Endodermal cell (in vitro differentiated cells): ENCODE results near the gene SPON1. TPM values are rescaled to one million over a fixed set of nuclear protein-coding genes. Genes with fewer than 3 reads are reported as not detected.

Experiments
- DNase-seq: peaks from one replicate; pipeline ENCODE4 v3.0.0-alpha.2; 2017
- H3K27ac ChIP-seq: 2 replicates; pipeline ENCODE4 v1.5.1; 2013; ENCODE audit warnings: mild to moderate bottlenecking, low read depth, low read length, moderate library complexity
- H3K27me3 ChIP-seq: 2 replicates; pipeline ENCODE4 v1.6.1; 2013; ENCODE audit warnings: mild to moderate bottlenecking, low read length, moderate library complexity; ENCODE audit not compliant: insufficient read depth, control insufficient read depth, poor library complexity, severe bottlenecking
- H3K36me3 ChIP-seq: 2 replicates; pipeline ENCODE4 v1.7.0; 2013; ENCODE audit warnings: mild to moderate bottlenecking, low read length, moderate library complexity; ENCODE audit not compliant: control insufficient read depth, insufficient read depth
- H3K4me1 ChIP-seq: one replicate; pipeline ENCODE4 v1.7.0; 2013; ENCODE audit warnings: low read length; ENCODE audit not compliant: control insufficient read depth, insufficient read depth
- H3K4me3 ChIP-seq: 2 replicates; pipeline ENCODE4 v1.5.1; 2013; ENCODE audit warnings: mild to moderate bottlenecking, low read length, moderate library complexity
- H3K9ac ChIP-seq: 2 replicates; pipeline ENCODE4 v1.6.1; 2013; ENCODE audit warnings: mild to moderate bottlenecking, low read length, moderate library complexity; ENCODE audit not compliant: poor library complexity, severe bottlenecking; ENCODE audit errors: extremely low read depth
- H3K9me3 ChIP-seq: 2 replicates; pipeline ENCODE4 v1.6.1; 2013; ENCODE audit warnings: mild to moderate bottlenecking, low read length, moderate library complexity; ENCODE audit not compliant: control insufficient read depth
- H3K27ac Mint-ChIP-seq: 2 replicates; pipeline ENCODE4 v1.8.0; 2020; ENCODE audit warnings: mixed read lengths
- H3K27me3 Mint-ChIP-seq: 2 replicates; pipeline ENCODE4 v1.8.0; 2021; ENCODE audit warnings: mild to moderate bottlenecking, mixed read lengths; ENCODE audit not compliant: insufficient read depth
- H3K36me3 Mint-ChIP-seq: 2 replicates; pipeline ENCODE4 v1.8.0; 2020; ENCODE audit warnings: low read depth, mixed read lengths
- H3K4me1 Mint-ChIP-seq: 2 replicates; pipeline ENCODE4 v1.8.0; 2020; ENCODE audit warnings: mixed read lengths
- H3K4me3 Mint-ChIP-seq: 2 replicates; pipeline ENCODE4 v1.8.0; 2020; ENCODE audit warnings: mild to moderate bottlenecking, moderate library complexity, mixed read lengths
- H3K9me3 Mint-ChIP-seq: 2 replicates; pipeline ENCODE4 v1.8.0; 2020; ENCODE audit warnings: mild to moderate bottlenecking, mixed read lengths
- CTCF ChIP-seq: fragments of 200-600 bp; sonication (generic); conservative IDR thresholded peaks from 2 replicates; pipeline ENCODE4 v1.5.0; 2021; ENCODE audit warnings: antibody characterized with exemption, mild to moderate bottlenecking
- WGBS, 2 experiments: methylation state at CpG; one replicate each; pipeline versions ENCODE4 v1.1.5 to v1.1.7; 2013; ENCODE audit warnings: missing lambda C conversion rate in 2 of 2, mixed read lengths in 1 of 2; ENCODE audit not compliant: insufficient coverage in 1 of 2, insufficient read length in 1 of 2; 5-methylcytosine and 5-hydroxymethylcytosine counted together
- total RNA-seq, 2 donors: library from RNA; stranded (reverse); fragmentation: NEBNext Ultra II Directional in 1 of 2; extraction: Animal tissue kit (Norgen Biotek cat#: 25700) in 1 of 2; gene quantifications; 2 replicates in 1 of 2; 3 replicates in 1 of 2; pipeline ENCODE4 v1.2.1, GENCODE V29; 2021

Gene SPON1
- total RNA-seq, 2 donors from 2014 or later = 0.13 to 1.6 TPM

- Histone ChIP-seq H3K4me3 (no peak overlapping the region), H3K9me3 (no peaks in the 10 kb centered on the region), H3K27me3 (peaks cover 32% of the 10 kb centered on the region), H3K27ac (no peak overlapping the region), H3K9ac (no peak overlapping the region), H3K36me3 (no peaks in the 10 kb centered on the region), H3K4me1 (no peaks in the 10 kb centered on the region)
- H3K27ac Mint-ChIP-seq = no peak overlapping the region
- H3K27me3 Mint-ChIP-seq = peaks cover 7% of the 10 kb centered on the region
- no peak for TF ChIP-seq CTCF
- no peaks in the 10 kb centered on the region for H3K9me3 Mint-ChIP-seq
- DNase-seq = no peak
- 95 to 96% methylated on average over 10 to 12 of the region's 12 CpGs for WGBS, 2 experiments
- H3K4me1 Mint-ChIP-seq = peaks cover 4% of the 10 kb centered on the region
- no peak overlapping the region for H3K4me3 Mint-ChIP-seq
- no peaks in the 10 kb centered on the region for H3K36me3 Mint-ChIP-seq
Measured at GRCh38 chr11:14054116-14055107, 91.9 kb downstream of the SPON1 start.

GRCh38 chr11:14055936-14056335, 93.4 kb downstream of the SPON1 start:
- Histone ChIP-seq H3K36me3 (no peaks in the 10 kb centered on the region), H3K27ac (no peak overlapping the region), H3K4me1 (no peaks in the 10 kb centered on the region), H3K27me3 (peaks cover 34% of the 10 kb centered on the region), H3K9ac (no peak overlapping the region), H3K9me3 (no peaks in the 10 kb centered on the region), H3K4me3 (no peak overlapping the region)
- Mint-ChIP-seq H3K4me3 (no peak overlapping the region), H3K27me3 (peaks cover 7% of the 10 kb centered on the region), H3K9me3 (no peaks in the 10 kb centered on the region), H3K27ac (no peak overlapping the region), H3K36me3 (no peaks in the 10 kb centered on the region), H3K4me1 (peaks cover 4% of the 10 kb centered on the region)
- DNase-seq = no peak
- 92% methylated on average over 1 of the region's 1 CpG; no CpG with 5 or more reads in 1 of the 2 experiments for WGBS, 2 experiments
- no peak for TF ChIP-seq CTCF

- H3K27me3 Mint-ChIP-seq = peaks cover 7% of the 10 kb centered on the region
- no peak overlapping the region for H3K27ac Mint-ChIP-seq
Measured at GRCh38 chr11:14058061-14058460, 95.5 kb downstream of the SPON1 start.

More at GRCh38 chr11:14058061-14058460, 95.5 kb downstream of the SPON1 start:
- Histone ChIP-seq H3K27me3 (peaks cover 34% of the 10 kb centered on the region), H3K9ac (no peak overlapping the region), H3K27ac (no peak overlapping the region), H3K9me3 (no peaks in the 10 kb centered on the region), H3K36me3 (no peaks in the 10 kb centered on the region), H3K4me3 (no peak overlapping the region), H3K4me1 (no peaks in the 10 kb centered on the region)
- DNase-seq = no peak
- TF ChIP-seq CTCF = no peak
- Mint-ChIP-seq H3K9me3 (no peaks in the 10 kb centered on the region), H3K4me3 (no peak overlapping the region), H3K36me3 (no peaks in the 10 kb centered on the region), H3K4me1 (peaks cover 4% of the 10 kb centered on the region)
- WGBS, 2 experiments = 98 to 99% methylated on average over 4 of the region's 5 CpGs
